Measurements from ENCODE around the gene SYT9. TPM values are rescaled to one million over a fixed set of nuclear protein-coding genes. Genes with fewer than 3 reads are reported as not detected.
A peak's percentile ranks its signal among the peaks of the same experiment; 100 is the strongest.

Gene SYT9
- polyA plus RNA-seq, 2 of the 4 experiments (the other 2 are of a cell fraction): 0.10 TPM; not detected in 1

- no peak for TF ChIP-seq ELK1 (IDR thresholded peaks at IDR 0.05; ENCODE audit: low read depth, low read length)
Observed at GRCh38 chr11:7439746-7440320, 188.1 kb downstream of the SYT9 start (continued).

- H3K27ac ChIP-seq: no peak overlapping the region
- ChIA-PET POLR2A (no interaction called here), CTCF (interaction anchor here (0.7 to 4.2 kb wide), 33 partner anchors 10 to 348 kb away, joined by 3 to 40 read pairs (median 4); no protein-coding TSS in a partner anchor)
- no peak overlapping the region for H3K4me2 ChIP-seq
- no peaks in the 10 kb centered on the region for H3K4me1 ChIP-seq
- 1% methylated on average over 6 of the region's 6 CpGs for WGBS (ENCODE audit: missing lambda C conversion rate)
- FAIRE-seq: no peak
- no peaks in the 10 kb centered on the region for H3K9me3 ChIP-seq
- peak; percentile 54 to 56 for DNase-seq (ENCODE audit: low read depth in 1 of 2, low spot score in 1 of 2)
- TF ChIP-seq JUN (IDR thresholded peaks at IDR 0.05) (no peak), CTCF (IDR thresholded peaks at IDR 0.05) (peak; percentile 73), SMC3 (IDR thresholded peaks at IDR 0.05) (peak; percentile 68), RAD21 (conservative IDR thresholded peaks at IDR 0.05 in 1 of 2, IDR thresholded peaks at IDR 0.05 in 1 of 2) (peak; percentile 73 to 83), ZNF302 (CRISPR knock-in tag; IDR thresholded peaks at IDR 0.05) (no peak), NFE2L2 (conservative IDR thresholded peaks at IDR 0.05; ENCODE audit: low read length) (no peak), CBX2 (IDR thresholded peaks at IDR 0.05; ENCODE audit: borderline replicate concordance, low read depth) (no peak), HOXA7 (CRISPR knock-in tag; IDR thresholded peaks at IDR 0.05) (no peak), GATA3 (IDR thresholded peaks at IDR 0.05; ENCODE audit: borderline replicate concordance) (no peak), PHF8 (IDR thresholded peaks at IDR 0.05; ENCODE audit: borderline replicate concordance, low read depth) (no peak), ATOH8 (CRISPR knock-in tag; IDR thresholded peaks at IDR 0.05; ENCODE audit: low read depth) (no peak), ZFP36 (IDR thresholded peaks at IDR 0.05; ENCODE audit: borderline replicate concordance, partially characterized antibody) (no peak), KDM1A (IDR thresholded peaks at IDR 0.05; ENCODE audit: low read depth) (no peak), HOXB5 (CRISPR knock-in tag; IDR thresholded peaks at IDR 0.05) (no peak)
- no peak overlapping the region for H3K4me3 ChIP-seq
- peak; percentile 80 to 95 for ATAC-seq
Observed at GRCh38 chr11:7442588-7443215, 191.0 kb downstream of the SYT9 start.

- no peak for ATAC-seq
- no peak for DNase-seq (ENCODE audit: low read depth in 1 of 2, low spot score in 1 of 2)
- Histone ChIP-seq H3K27ac (no peak overlapping the region), H3K4me3 (no peak overlapping the region), H3K4me2 (no peak overlapping the region), H3K4me1 (no peaks in the 10 kb centered on the region), H3K9me3 (no peaks in the 10 kb centered on the region)
- 7% methylated on average over 6 of the region's 6 CpGs for WGBS (ENCODE audit: missing lambda C conversion rate)
- no peak for TF ChIP-seq FOSL2 (IDR thresholded peaks at IDR 0.05)
- no peak for TF ChIP-seq FOSL2 (CRISPR knock-in tag; IDR thresholded peaks at IDR 0.05)
- TF ChIP-seq TFCP2L1 (CRISPR knock-in tag; IDR thresholded peaks at IDR 0.05): no peak
- TF ChIP-seq JUN (IDR thresholded peaks at IDR 0.05): no peak
- no peak for FAIRE-seq
- ChIA-PET POLR2A (no interaction called here), CTCF (interaction anchor here (0.8 to 3.2 kb wide), 6 partner anchors 9 to 346 kb away, joined by 3 to 40 read pairs (median 3); no protein-coding TSS in a partner anchor)
Observed at GRCh38 chr11:7444091-7444981, 192.6 kb downstream of the SYT9 start.

Data from A549 (cell line).